H1 (cell line): ENCODE results near the gene COX10. TPM values are rescaled to one million over a fixed set of nuclear protein-coding genes. Genes with fewer than 3 reads are reported as not detected.

ENCODE experiments used
- ATF3 ChIP-seq: IDR thresholded peaks from 2 replicates; pipeline ENCODE4 v1.6.1; 2011; ENCODE audit warnings: low read depth, mild to moderate bottlenecking, low read length; ENCODE audit not compliant: insufficient read depth
- BRCA1 ChIP-seq: IDR thresholded peaks from 2 replicates; pipeline ENCODE4 v1.6.1; 2012; ENCODE audit warnings: low read depth, low read length, improper control_type of control experiment
- CHD1 ChIP-seq: IDR thresholded peaks from 2 replicates; pipeline ENCODE4 v1.6.1; 2012; ENCODE audit warnings: low read depth, low read length, improper control_type of control experiment
- CHD7 ChIP-seq: fragments of 300-600 bp; sonication (generic); IDR thresholded peaks from 2 replicates; pipeline ENCODE4 v1.7.1; 2012; ENCODE audit warnings: low read length, moderate library complexity, mild to moderate bottlenecking, inconsistent platforms; ENCODE audit not compliant: insufficient replicate concordance
- CREB1 ChIP-seq: IDR thresholded peaks from 2 replicates; pipeline ENCODE4 v1.6.1; 2012; ENCODE audit warnings: inconsistent platforms
- E2F6 ChIP-seq: IDR thresholded peaks from 2 replicates; pipeline ENCODE4 v1.6.1; 2012; ENCODE audit warnings: inconsistent platforms
- EGR1 ChIP-seq: IDR thresholded peaks from 2 replicates; pipeline ENCODE4 v1.6.1; 2011; ENCODE audit warnings: low read depth, low read length, borderline replicate concordance
- KDM5A ChIP-seq: fragments of 200-600 bp; IDR thresholded peaks from 2 replicates; pipeline ENCODE4 v1.7.1; 2012; ENCODE audit warnings: mild to moderate bottlenecking, low read length, inconsistent platforms, mixed read lengths
- SP1 ChIP-seq: IDR thresholded peaks from 2 replicates; pipeline ENCODE4 v1.6.1; 2011; ENCODE audit warnings: low read depth, low read length
- SRF ChIP-seq: IDR thresholded peaks from 2 replicates; pipeline ENCODE4 v1.6.1; 2011; ENCODE audit warnings: mild to moderate bottlenecking, low read depth, low read length, moderate library complexity
- YY1 ChIP-seq: IDR thresholded peaks from 2 replicates; pipeline ENCODE4 v1.6.1; 2011; ENCODE audit warnings: low read depth, mild to moderate bottlenecking, low read length
- ZNF274 ChIP-seq: IDR thresholded peaks from 2 replicates; pipeline ENCODE4 v1.7.0; 2012; ENCODE audit warnings: low read length, borderline replicate concordance; ENCODE audit errors: extremely low read depth
- polyA plus RNA-seq, 7 experiments: library from polyadenylated mRNA; depleted of rRNA in 3 of 7; stranded (reverse) in 5 of 7; unstranded in 2 of 7; fragments of >200 nt in 5 of 7; fragments of 200-250 nt in 2 of 7; gene quantifications; 1 replicate in 5 of 7; 2 replicates in 1 of 7; 4 replicates in 1 of 7; pipeline versions ENCODE4 v1.2.1 to v1.2.3, GENCODE V29; 2011 to 2013; ENCODE audit warnings: missing spikeins in 2 of 7, mixed read lengths in 2 of 7
- total RNA-seq: library from RNA; stranded (reverse); fragmentation: NEBNext Ultra II Directional; extraction: Animal tissue kit (Norgen Biotek cat#: 25700); gene quantifications from 2 replicates; pipeline ENCODE4 v1.2.1, GENCODE V29; 2021

The COX10 gene
- total and polyA plus RNA-seq, 2 of the 8 experiments (the other 6 are each of a cell fraction or from before 2014, with no cell fraction given): 18.0 to 23.0 TPM

- TF ChIP-seq CHD7 (no peak), SRF (no peak), BRCA1 (no peak), ZNF274 (no peak), YY1 (no peak), CREB1 (no peak), KDM5A (no peak), CHD1 (no peak), E2F6 (no peak), ATF3 (no peak), SP1 (no peak), EGR1 (no peak)
Measured at GRCh38 chr17:14149751-14150150, 80.4 kb downstream of the COX10 start (continued).
